Osteoblast (primary cell): ENCODE measurements around the gene NDUFAF8. TPM values are rescaled to one million over a fixed set of nuclear protein-coding genes. Genes with fewer than 3 reads are reported as not detected.

Experiments
- DNase-seq: peaks from one replicate; pipeline ENCODE4 v3.0.0; 2011; ENCODE audit warnings: low spot score, mixed read lengths; ENCODE audit not compliant: insufficient read length; ENCODE audit errors: missing footprints
- H2AFZ ChIP-seq: 2 replicates; pipeline ENCODE4 v1.6.0; 2011; ENCODE audit warnings: mild to moderate bottlenecking, low read length
- H3K27ac ChIP-seq: 2 replicates; pipeline ENCODE4 v1.5.1; 2011; ENCODE audit warnings: mild to moderate bottlenecking, low read depth, low read length, moderate library complexity
- H3K27me3 ChIP-seq: 2 replicates; pipeline ENCODE4 v1.6.0; 2012; ENCODE audit warnings: mild to moderate bottlenecking, control low read depth, inconsistent platforms, low read length, moderate library complexity; ENCODE audit not compliant: insufficient read depth
- H3K36me3 ChIP-seq: 2 replicates; pipeline ENCODE4 v1.5.1; 2011; ENCODE audit warnings: mild to moderate bottlenecking, low read length, control low read depth, moderate library complexity; ENCODE audit not compliant: insufficient read depth
- H3K4me1 ChIP-seq: 2 replicates; pipeline ENCODE4 v1.5.1; 2011; ENCODE audit warnings: mild to moderate bottlenecking, low read length, control low read depth, moderate library complexity; ENCODE audit not compliant: insufficient read depth
- H3K4me2 ChIP-seq: 2 replicates; pipeline ENCODE4 v1.6.0; 2011; ENCODE audit warnings: mild to moderate bottlenecking, low read length; ENCODE audit not compliant: insufficient read depth
- H3K4me3 ChIP-seq: fragments of 200-600 bp; sonication (generic); 3 replicates; pipeline ENCODE4 v1.5.1; 2012; ENCODE audit warnings: mild to moderate bottlenecking, low read length, inconsistent platforms; ENCODE audit not compliant: insufficient read depth
- H3K79me2 ChIP-seq: 2 replicates; pipeline ENCODE4 v1.6.0; 2012; ENCODE audit warnings: mild to moderate bottlenecking, low read length, control low read depth, inconsistent platforms; ENCODE audit not compliant: insufficient read depth
- H3K9me3 ChIP-seq: 2 replicates; pipeline ENCODE4 v1.5.1; 2011; ENCODE audit warnings: low read depth, low read length, control low read depth
- H4K20me1 ChIP-seq: 2 replicates; pipeline ENCODE4 v1.6.0; 2012; ENCODE audit warnings: mild to moderate bottlenecking, low read length, control low read depth; ENCODE audit not compliant: insufficient read depth
- CTCF ChIP-seq: IDR thresholded peaks from 2 replicates; pipeline ENCODE4 v1.5.1; 2011; ENCODE audit warnings: mild to moderate bottlenecking, low read depth, low read length, moderate library complexity; ENCODE audit errors: extremely low read depth
- total RNA-seq: library from RNA; depleted of rRNA; stranded (reverse); fragments of >200 nt; gene quantifications from 2 replicates; pipeline ENCODE4 v1.2.3, GENCODE V29; 2012

The NDUFAF8 gene
- total RNA-seq, 1 donor = 19.9 TPM

GRCh38 chr17:81260641-81261040, 21.5 kb downstream of the NDUFAF8 start:
- peaks cover 23% of the 10 kb centered on the region for H3K36me3 ChIP-seq
- H3K4me1 ChIP-seq = peaks cover 6% of the 10 kb centered on the region
- no peak overlapping the region for H2AFZ ChIP-seq
- H3K9me3 ChIP-seq = no peaks in the 10 kb centered on the region
- H3K4me2 ChIP-seq = no peak overlapping the region
- H3K4me3 ChIP-seq = no peak overlapping the region
- H4K20me1 ChIP-seq = peaks cover 28% of the 10 kb centered on the region
- H3K27me3 ChIP-seq = no peaks in the 10 kb centered on the region
- DNase-seq = no peak
- no peak overlapping the region for H3K27ac ChIP-seq
- TF ChIP-seq CTCF = no peak
- peaks cover under 1% of the 10 kb centered on the region for H3K79me2 ChIP-seq

- no peak for DNase-seq
- no peak for TF ChIP-seq CTCF
- Histone ChIP-seq H3K27ac (no peak overlapping the region), H4K20me1 (peaks cover 28% of the 10 kb centered on the region), H3K4me2 (no peak overlapping the region), H3K4me3 (no peak overlapping the region), H3K27me3 (no peaks in the 10 kb centered on the region), H3K79me2 (peaks cover 4% of the 10 kb centered on the region), H3K9me3 (no peaks in the 10 kb centered on the region), H3K4me1 (peaks cover 6% of the 10 kb centered on the region), H3K36me3 (peaks cover 27% of the 10 kb centered on the region), H2AFZ (no peak overlapping the region)
Observed at GRCh38 chr17:81261096-81261495, 22.0 kb downstream of the NDUFAF8 start.

- Histone ChIP-seq H3K79me2 (peaks cover 4% of the 10 kb centered on the region), H3K4me3 (no peak overlapping the region)
- no peak for TF ChIP-seq CTCF
Observed at GRCh38 chr17:81261582-81262336, 22.6 kb downstream of the NDUFAF8 start.

GRCh38 chr17:81263371-81264181, 24.5 kb downstream of the NDUFAF8 start:
- H3K36me3 ChIP-seq = peaks cover 35% of the 10 kb centered on the region

More at GRCh38 chr17:81261582-81262336, 22.6 kb downstream of the NDUFAF8 start:
- peaks cover 28% of the 10 kb centered on the region for H3K36me3 ChIP-seq
- peaks cover 2% of the 10 kb centered on the region for H3K4me1 ChIP-seq
- no peaks in the 10 kb centered on the region for H3K9me3 ChIP-seq
- peak; percentile 89 for DNase-seq
- H3K4me2 ChIP-seq = no peak overlapping the region
- H4K20me1 ChIP-seq = peaks cover 24% of the 10 kb centered on the region
- H3K27me3 ChIP-seq = no peaks in the 10 kb centered on the region
- H2AFZ ChIP-seq = no peak overlapping the region
- no peak overlapping the region for H3K27ac ChIP-seq

More at GRCh38 chr17:81263371-81264181, 24.5 kb downstream of the NDUFAF8 start:
- H3K27ac ChIP-seq = no peak overlapping the region
- H3K9me3 ChIP-seq = no peaks in the 10 kb centered on the region
- H3K4me2 ChIP-seq = no peak overlapping the region
- no peak overlapping the region for H3K4me3 ChIP-seq
- peaks cover 11% of the 10 kb centered on the region for H4K20me1 ChIP-seq
- H3K79me2 ChIP-seq = peaks cover 4% of the 10 kb centered on the region
- no peak overlapping the region for H2AFZ ChIP-seq
- no peaks in the 10 kb centered on the region for H3K27me3 ChIP-seq
- no peaks in the 10 kb centered on the region for H3K4me1 ChIP-seq
- no peak for TF ChIP-seq CTCF
- DNase-seq = no peak
